Loucy (cell line): ENCODE data around the gene CFAP100.

Experiments used
- CTCF ChIP-seq: fragments of 200-600 bp; sonication (generic); conservative IDR thresholded peaks from 2 replicates; pipeline ENCODE4 v1.5.1; 2014; ENCODE audit warnings: mild to moderate bottlenecking, antibody characterized with exemption, low read length
- EZH2phosphoT487 ChIP-seq: fragments of 200-600 bp; IDR thresholded peaks from 2 replicates; pipeline ENCODE4 v1.6.1; 2018; ENCODE audit warnings: antibody characterized with exemption, mild to moderate bottlenecking, moderate library complexity, borderline replicate concordance

DNA sequence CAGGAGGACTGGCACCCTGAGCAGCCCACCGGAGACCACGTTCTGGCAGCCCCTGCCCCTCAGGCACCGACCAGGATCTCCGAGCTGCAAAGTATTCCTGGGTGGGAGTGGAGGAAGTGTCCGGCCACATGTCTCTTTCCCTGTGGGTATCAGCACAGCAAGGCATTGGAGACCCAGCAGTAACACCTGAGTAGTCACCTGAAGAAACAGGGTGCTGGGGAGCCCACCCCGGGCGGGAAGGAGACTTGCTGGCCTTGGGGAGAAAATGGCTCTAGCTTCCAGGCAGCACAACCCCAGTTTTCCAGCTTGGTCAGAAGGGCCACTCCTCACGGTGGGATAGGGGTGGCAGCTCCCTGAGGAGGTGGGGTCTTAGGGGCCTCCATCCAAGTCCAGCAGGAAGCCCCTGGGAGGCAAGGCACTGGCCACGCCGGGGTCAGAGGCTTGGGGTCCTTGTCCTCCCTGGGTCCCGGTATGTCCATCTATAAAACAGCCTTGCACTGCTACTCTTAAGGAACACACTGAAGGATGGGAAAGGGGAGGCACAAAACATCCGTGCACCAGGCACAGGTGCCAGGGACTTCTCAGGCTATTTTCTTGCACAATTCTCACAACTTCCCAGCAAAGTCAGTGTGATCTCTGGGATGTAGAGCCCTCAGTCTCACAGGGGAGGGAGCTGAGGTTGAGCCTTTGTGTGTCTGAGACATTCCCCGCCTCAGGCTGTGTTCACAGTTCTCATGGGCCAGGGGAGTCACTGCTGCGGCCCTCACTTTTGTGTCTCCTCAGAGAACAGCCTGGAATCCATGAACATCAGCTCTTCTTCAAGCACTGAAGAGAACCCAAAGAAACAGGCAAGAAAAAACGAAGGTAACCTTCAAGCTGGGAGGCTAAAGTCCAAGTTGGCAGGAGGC lies 11.9 kb downstream of the CFAP100 start:
- TF ChIP-seq CTCF = no peak
- no peak for TF ChIP-seq EZH2phosphoT487
